Suppressor macrophage treated with lipopolysaccharide for 4 hours (primary cell): ENCODE data around the gene OR1N2.
"Not testable (repeated sequence)": the region's sequence is repeated elsewhere in the genome, so short reads cannot be mapped to it uniquely, and the experiment has no call there.

Experiments
- DNase-seq: peaks from one replicate; pipeline ENCODE4 v3.0.0-alpha.2; 2020

The OR1N2 gene

GRCh38 chr9:122552812-122553211 is at the start of gene OR1N2:
OR1N2 (plus strand) TSS chr9:122553112; CDS start chr9:122553212, 100 bp downstream.
- DNase-seq, result no peak

- DNase-seq, result no peak
Measured at GRCh38 chr9:122506964-122507363, 45.9 kb upstream of the OR1N2 start.

DNA sequence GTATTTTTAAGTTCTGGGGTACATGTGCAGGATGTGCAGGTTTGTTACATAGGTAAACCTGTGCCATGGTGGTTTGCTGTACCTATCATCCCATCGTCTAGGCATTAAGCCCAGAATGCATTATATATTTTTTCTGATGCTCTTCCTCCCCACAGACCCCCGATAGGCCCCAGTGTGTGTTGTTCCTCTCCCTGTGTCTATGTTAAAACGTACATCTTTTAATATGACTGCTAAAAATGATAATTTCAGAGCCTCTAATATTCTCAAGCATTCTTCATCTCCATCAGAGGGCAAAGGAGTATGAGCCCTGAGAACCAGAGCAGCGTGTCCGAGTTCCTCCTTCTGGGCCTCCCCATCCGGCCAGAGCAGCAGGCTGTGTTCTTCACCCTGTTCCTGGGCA is 42.4 kb upstream of the OR1N2 start, which contains the start of gene OR1J2:
OR1J2 (plus strand) TSS at position 301 of the 400 bp plus-strand sequence; CDS start at position 301, 0 bp downstream.
- DNase-seq, result no peak

GRCh38 chr9:122518226-122518625 is 34.7 kb upstream of the OR1N2 start:
- no peak for DNase-seq

GRCh38 chr9:122518841-122519240 is 34.1 kb upstream of the OR1N2 start, which contains the start of gene OR1J4:
OR1J4 (plus strand) TSS chr9:122519141; CDS start chr9:122519141, 0 bp downstream.
- no peak for DNase-seq

DNA sequence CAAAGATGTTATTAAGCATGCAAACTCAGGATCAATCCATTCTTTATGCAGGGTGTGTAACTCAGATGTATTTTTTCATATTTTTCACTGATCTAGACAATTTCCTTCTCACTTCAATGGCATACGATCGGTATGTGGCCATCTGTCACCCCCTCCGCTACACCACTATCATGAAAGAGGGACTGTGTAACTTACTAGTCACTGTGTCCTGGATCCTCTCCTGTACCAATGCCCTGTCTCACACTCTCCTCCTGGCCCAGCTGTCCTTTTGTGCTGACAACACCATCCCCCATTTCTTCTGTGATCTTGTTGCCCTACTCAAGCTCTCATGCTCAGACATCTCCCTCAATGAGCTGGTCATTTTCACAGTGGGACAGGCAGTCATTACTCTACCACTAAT is 33.5 kb upstream of the OR1N2 start:
- DNase-seq, result no peak

DNA sequence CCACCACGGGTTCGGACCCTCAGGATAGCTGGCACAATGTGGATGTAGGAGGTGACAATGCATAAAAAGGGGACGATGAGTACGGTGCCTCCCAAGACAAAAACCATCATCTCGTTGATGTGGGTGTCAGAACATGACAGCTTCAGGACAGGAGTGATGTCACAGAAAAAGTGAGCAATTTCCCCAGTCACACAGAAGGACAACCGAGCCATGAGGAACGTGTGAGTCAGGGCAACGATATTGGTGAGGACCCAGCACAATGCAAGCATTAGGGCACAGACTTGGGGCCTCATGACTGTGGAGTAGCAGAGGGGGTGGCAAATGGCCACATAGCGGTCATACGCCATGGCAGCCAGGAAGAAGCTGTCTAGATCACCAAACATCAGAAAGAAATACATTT is 26.3 kb upstream of the OR1N2 start:
- DNase-seq, result no peak

- DNase-seq, result no peak
Measured at GRCh38 chr9:122527193-122527592, 25.7 kb upstream of the OR1N2 start, which contains the start of gene OR1N1. OR1N1 (minus strand) TSS chr9:122527293; CDS start chr9:122527293, 0 bp downstream.

DNA sequence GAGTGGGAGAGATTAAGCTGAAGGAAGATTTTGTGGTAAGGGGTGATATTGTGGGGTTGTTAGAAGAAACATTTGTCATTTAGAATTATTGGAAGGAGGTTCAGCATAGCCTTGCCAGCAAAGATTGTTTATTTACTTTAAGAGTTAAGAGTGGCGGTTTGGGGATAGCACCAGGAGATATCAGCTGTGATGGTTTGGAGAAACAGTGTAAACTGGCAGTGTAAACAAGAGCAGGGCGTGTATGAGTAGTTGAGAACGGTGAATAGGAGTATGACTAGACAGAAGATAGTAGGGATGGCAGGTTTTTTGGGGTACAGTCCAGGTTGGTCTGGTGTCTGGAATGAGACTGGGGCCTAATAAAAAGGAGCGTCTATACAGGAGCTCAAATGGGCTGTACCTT is 21.8 kb upstream of the OR1N2 start:
- not testable (repeated sequence) for DNase-seq

- no peak for DNase-seq
Measured at GRCh38 chr9:122536134-122536533, 16.8 kb upstream of the OR1N2 start.

DNA sequence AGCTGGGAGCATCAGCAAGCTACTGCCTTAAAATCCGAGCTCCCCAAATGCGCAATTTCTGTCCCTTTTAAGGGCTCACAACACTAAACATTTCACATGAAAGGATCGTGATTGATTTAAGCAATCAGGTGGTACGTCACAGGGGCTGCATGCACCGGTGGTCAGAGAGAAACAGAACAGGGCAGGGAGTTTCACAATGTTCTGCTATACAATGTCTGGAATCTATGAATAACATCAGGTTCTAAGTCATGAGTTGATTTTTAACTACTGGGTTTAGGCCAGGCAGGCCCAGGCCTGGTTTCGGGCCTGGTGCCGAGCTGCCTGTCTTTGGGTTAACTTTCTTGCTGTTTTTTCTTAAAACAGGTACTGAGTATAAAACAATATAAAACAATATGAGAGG is 15.8 kb upstream of the OR1N2 start:
- DNase-seq, result not testable (repeated sequence)

GRCh38 chr9:122538757-122539156 is 14.2 kb upstream of the OR1N2 start:
- DNase-seq, result no peak

DNA sequence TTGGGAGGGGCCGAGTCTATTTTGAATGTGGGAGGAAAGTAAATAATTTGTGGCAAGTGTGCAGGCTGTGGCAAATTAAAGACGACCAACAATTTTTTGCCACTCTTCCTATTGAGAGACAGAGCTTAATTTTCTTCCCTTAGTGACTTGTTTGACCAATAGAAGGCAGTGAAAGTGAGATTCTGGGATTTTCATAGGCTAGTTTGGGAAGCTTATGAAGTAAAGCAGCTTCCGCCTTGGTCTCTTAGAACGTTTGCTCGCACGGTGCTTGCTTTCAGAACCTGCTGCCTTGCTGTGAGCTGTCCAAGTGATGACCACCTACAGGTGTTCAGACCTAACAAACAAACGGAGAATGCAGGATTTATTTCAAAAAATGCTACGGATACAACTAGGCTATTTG is 6.7 kb upstream of the OR1N2 start:
- DNase-seq, result no peak

GRCh38 chr9:122551371-122551770 is 1.5 kb upstream of the OR1N2 start:
- no peak for DNase-seq

- no peak for DNase-seq
Measured at GRCh38 chr9:122561446-122561845, 8.5 kb downstream of the OR1N2 start.

DNA sequence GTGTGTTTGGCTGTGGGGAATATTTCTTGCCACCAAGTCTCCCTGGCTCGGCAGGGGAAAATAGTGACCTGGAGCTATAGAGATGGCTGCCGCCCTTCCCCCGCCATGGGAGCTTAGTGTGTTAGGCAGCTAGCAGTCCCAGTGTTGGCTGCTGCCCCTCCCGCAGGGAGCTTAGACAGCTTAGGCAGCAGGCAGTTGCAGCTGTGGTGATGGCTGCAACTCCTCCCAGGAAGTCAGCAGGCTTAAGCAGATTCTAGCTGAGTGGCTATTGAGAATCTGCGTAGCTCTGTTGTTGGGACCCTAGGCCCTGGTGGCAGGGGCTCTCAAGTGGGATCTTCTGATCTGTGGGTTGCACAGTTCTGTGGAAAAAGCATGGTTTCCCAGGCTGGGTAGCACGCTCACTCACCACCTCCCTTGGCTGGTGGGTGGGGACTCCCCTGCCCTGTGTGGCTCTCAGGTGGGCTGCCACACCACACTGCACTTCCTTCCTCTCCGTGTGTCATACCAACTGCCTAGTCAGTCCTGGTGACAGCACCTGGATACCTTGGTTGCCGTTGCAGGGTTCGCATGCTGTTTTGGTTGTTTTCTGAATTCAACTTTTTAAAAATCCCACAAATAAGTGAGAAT is 9.3 kb downstream of the OR1N2 start:
- DNase-seq, result no peak

DNA sequence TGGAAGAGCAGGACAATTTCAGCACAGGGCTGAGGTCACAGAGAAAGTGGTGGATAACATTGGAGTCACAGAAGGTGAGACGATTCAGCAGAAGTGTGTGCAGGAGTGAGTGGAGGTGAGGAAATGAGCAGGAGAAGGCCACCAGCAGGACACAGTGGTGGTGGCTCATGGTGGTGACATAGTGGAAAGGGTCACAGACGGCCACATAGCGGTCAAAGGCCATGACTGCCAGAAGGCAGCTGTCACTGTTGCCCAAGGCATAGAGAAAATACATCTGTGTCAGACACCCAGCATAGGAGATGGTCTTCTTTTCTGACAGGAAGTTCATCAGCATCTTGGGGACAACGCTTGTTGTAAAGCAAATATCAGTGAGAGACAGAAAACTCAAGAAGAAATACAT is 15.0 kb downstream of the OR1N2 start:
- DNase-seq, result no peak

GRCh38 chr9:122572456-122572855 is 19.5 kb downstream of the OR1N2 start:
- no peak for DNase-seq

- DNase-seq, result no peak
Measured at GRCh38 chr9:122579874-122580273, 27.0 kb downstream of the OR1N2 start.

GRCh38 chr9:122580360-122580759 is 27.4 kb downstream of the OR1N2 start:
- no peak for DNase-seq

GRCh38 chr9:122583284-122583683 is 30.4 kb downstream of the OR1N2 start, which contains the start of gene OR1L8:
OR1L8 (minus strand) TSS chr9:122583384; CDS start chr9:122568477, 14,907 bp downstream.
- not testable (repeated sequence) for DNase-seq
